NCI-H2029 treated with DMSO at 0.1 percent for 48 hours (cell line): Measurements from ENCODE around the gene AVEN.

Experiments used
- DNase-seq: peaks from one replicate; lab custom pipeline; 2025; lab: John Stamatoyannopoulos, UW

The AVEN gene

GRCh38 chr15:33985287-33985686 lies 53.7 kb downstream of the AVEN start:
- DNase-seq = no peak

- DNase-seq = no peak
Observed at GRCh38 chr15:33982516-33982915, 56.5 kb downstream of the AVEN start.

- DNase-seq = no peak
Observed at GRCh38 chr15:33980159-33980558, 58.8 kb downstream of the AVEN start.

GRCh38 chr15:33975022-33975565 lies 63.9 kb downstream of the AVEN start:
- no peak for DNase-seq

GRCh38 chr15:33971811-33972210 lies 67.2 kb downstream of the AVEN start:
- no peak for DNase-seq

- DNase-seq = no peak
Observed at GRCh38 chr15:33968821-33969220, 70.2 kb downstream of the AVEN start.

GRCh38 chr15:33968224-33968623 lies 70.8 kb downstream of the AVEN start, which contains the start of gene CHRM5:
Gene CHRM5 (plus strand): TSS chr15:33968497. CDS start chr15:34062718, 94,221 bp downstream.
- peak; percentile 47 for DNase-seq

GRCh38 chr15:33964665-33965040 lies 74.4 kb downstream of the AVEN start:
- no peak for DNase-seq

GRCh38 chr15:33963831-33964664 lies 75.0 kb downstream of the AVEN start:
- peak; percentile 7 for DNase-seq

GRCh38 chr15:33960549-33960935 lies 78.5 kb downstream of the AVEN start:
- DNase-seq = no peak

GRCh38 chr15:33959844-33960548 lies 79.0 kb downstream of the AVEN start:
- DNase-seq = no peak

GRCh38 chr15:33956397-33956796 lies 82.6 kb downstream of the AVEN start:
- no peak for DNase-seq

- peak; percentile 47 for DNase-seq
Observed at GRCh38 chr15:33955945-33956344, 83.1 kb downstream of the AVEN start.

- DNase-seq = no peak
Observed at GRCh38 chr15:33946152-33946551, 92.9 kb downstream of the AVEN start.

GRCh38 chr15:33941279-33942063 lies 97.5 kb downstream of the AVEN start:
- DNase-seq = peak; percentile 54

- DNase-seq = no peak
Observed at GRCh38 chr15:33934921-33935320, 104.1 kb downstream of the AVEN start.

- no peak for DNase-seq
Observed at GRCh38 chr15:33934396-33934795, 104.6 kb downstream of the AVEN start.

- DNase-seq = no peak
Observed at GRCh38 chr15:33932734-33933133, 106.3 kb downstream of the AVEN start.

- no peak for DNase-seq
Observed at GRCh38 chr15:33926260-33926659, 112.7 kb downstream of the AVEN start.

- DNase-seq = no peak
Observed at GRCh38 chr15:33923446-33923845, 115.6 kb downstream of the AVEN start.

- no peak for DNase-seq
Observed at GRCh38 chr15:33915571-33916407, 123.2 kb downstream of the AVEN start.
